ENCODE results near the gene PARD3B. TPM values are rescaled to one million over a fixed set of nuclear protein-coding genes. Genes with fewer than 3 reads are reported as not detected.

The PARD3B gene
- total RNA-seq (2022; extraction: Qiagen RNA extraction): 0.77 to 1.1 TPM (median 0.93 TPM) in 5 replicates

GRCh38 chr2:204544961-204545860 lies at the start of gene PARD3B:
PARD3B (plus strand) TSS chr2:204545475; CDS start chr2:204546000, 525 bp downstream.

Measured in A549 treated with CORT108297 at 1 μM for 4 hours (cell line).